Neural cell (in vitro differentiated cells): ENCODE data around the gene SPATS2. TPM values are rescaled to one million over a fixed set of nuclear protein-coding genes. Genes with fewer than 3 reads are reported as not detected.
A peak's percentile ranks its signal among the peaks of the same experiment; 100 is the strongest.

Experiments used
- H2AFZ ChIP-seq: fragments of 200-600, 300-800 bp; sonication (generic), shearing (Covaris generic); 2 replicates; pipeline ENCODE4 v1.6.0; 2014; ENCODE audit warnings: low read depth, mild to moderate bottlenecking, antibody characterized with exemption, low read length, moderate library complexity
- H3F3A ChIP-seq: fragments of 200-600 bp; shearing (Covaris generic); 2 replicates; pipeline ENCODE4 v1.6.1; 2016; ENCODE audit warnings: mild to moderate bottlenecking, moderate library complexity, mixed read lengths, antibody characterized with exemption, low read length; ENCODE audit not compliant: insufficient read depth, poor library complexity, severe bottlenecking
- H3K27ac ChIP-seq: fragments of 200-600, 300-800 bp; sonication (generic), shearing (Covaris generic); 2 replicates; pipeline ENCODE4 v1.5.1; 2014; ENCODE audit warnings: mild to moderate bottlenecking, low read length, moderate library complexity
- H3K27me3 ChIP-seq: fragments of 300-800, 200-600 bp; sonication (generic), shearing (Covaris generic); 2 replicates; pipeline ENCODE4 v1.6.0; 2014; ENCODE audit warnings: mild to moderate bottlenecking, low read depth, low read length, moderate library complexity; ENCODE audit not compliant: insufficient read depth
- H3K36me3 ChIP-seq: fragments of 300-800, 200-600 bp; sonication (generic), shearing (Covaris generic); 2 replicates; pipeline ENCODE4 v1.5.1; 2014; ENCODE audit warnings: mild to moderate bottlenecking, antibody characterized with exemption, low read length, moderate library complexity; ENCODE audit not compliant: insufficient read depth
- H3K4me2 ChIP-seq: fragments of 300-800, 200-600 bp; sonication (generic), shearing (Covaris generic); 2 replicates; pipeline ENCODE4 v1.6.0; 2014; ENCODE audit warnings: mild to moderate bottlenecking, low read length
- H3K4me3 ChIP-seq: fragments of 300-800, 200-600 bp; sonication (generic), shearing (Covaris generic); 2 replicates; pipeline ENCODE4 v1.5.1; 2014; ENCODE audit warnings: mild to moderate bottlenecking, low read length, moderate library complexity
- H3K79me2 ChIP-seq: fragments of 200-600 bp; shearing (Covaris generic); replicated peaks from 2 replicates; pipeline ENCODE4 v1.6.0; 2014; ENCODE audit warnings: mild to moderate bottlenecking, low read length, moderate library complexity; ENCODE audit not compliant: insufficient read depth
- H3K9ac ChIP-seq: fragments of 300-800, 200-600 bp; sonication (generic), shearing (Covaris generic); 2 replicates; pipeline ENCODE4 v1.6.1; 2016; ENCODE audit warnings: mild to moderate bottlenecking, low read length, mixed read lengths
- H3K9me2 ChIP-seq: fragments of 200-600 bp; shearing (Covaris generic); 2 replicates; pipeline ENCODE4 v1.6.1; 2016; ENCODE audit warnings: mild to moderate bottlenecking, low read length, mixed read lengths; ENCODE audit not compliant: insufficient read depth
- H3K9me3 ChIP-seq: fragments of 200-600, 300-800 bp; sonication (generic), shearing (Covaris generic); 2 replicates; pipeline ENCODE4 v1.6.1; 2016; ENCODE audit warnings: mild to moderate bottlenecking, mixed run types, low read length, moderate library complexity, mixed read lengths
- H4K20me1 ChIP-seq: fragments of 200-600 bp; shearing (Covaris generic); 2 replicates; pipeline ENCODE4 v1.6.1; 2016; ENCODE audit warnings: mild to moderate bottlenecking, mixed run types; ENCODE audit not compliant: insufficient read depth
- CTCF ChIP-seq: fragments of 450-650 bp; IDR thresholded peaks from 2 replicates; pipeline ENCODE4 v1.5.1; 2014; ENCODE audit warnings: antibody characterized with exemption, mild to moderate bottlenecking, moderate library complexity; ENCODE audit not compliant: poor library complexity, severe bottlenecking
- EP300 ChIP-seq: fragments of 450-650 bp; conservative IDR thresholded peaks from 2 replicates; pipeline ENCODE4 v1.6.1; 2014; ENCODE audit warnings: antibody characterized with exemption, mild to moderate bottlenecking, moderate library complexity; ENCODE audit not compliant: poor library complexity, severe bottlenecking
- EZH2 ChIP-seq: fragments of 200-600, 300-800 bp; shearing (Covaris generic), sonication (generic); IDR thresholded peaks from 2 replicates; pipeline ENCODE4 v1.6.1; 2014; ENCODE audit warnings: antibody characterized with exemption, low read length, borderline replicate concordance, mild to moderate bottlenecking; ENCODE audit not compliant: insufficient read depth, poor library complexity, severe bottlenecking
- MXI1 ChIP-seq: fragments of 450-650 bp; conservative IDR thresholded peaks from 2 replicates; pipeline ENCODE4 v1.6.1; 2014; ENCODE audit warnings: antibody characterized with exemption, mild to moderate bottlenecking; ENCODE audit not compliant: poor library complexity, severe bottlenecking
- POLR2AphosphoS5 ChIP-seq: IDR thresholded peaks from 2 replicates; pipeline ENCODE4 v1.6.1; 2012
- RAD21 ChIP-seq: fragments of 450-650 bp; conservative IDR thresholded peaks from 2 replicates; pipeline ENCODE4 v1.6.1; 2014; ENCODE audit warnings: antibody characterized with exemption, mild to moderate bottlenecking, moderate library complexity
- REST ChIP-seq: IDR thresholded peaks from 2 replicates; pipeline ENCODE4 v1.6.1; 2012; ENCODE audit warnings: borderline replicate concordance
- SMC3 ChIP-seq: fragments of 450-650 bp; conservative IDR thresholded peaks from 2 replicates; pipeline ENCODE4 v1.6.1; 2014; ENCODE audit warnings: antibody characterized with exemption, mild to moderate bottlenecking, moderate library complexity; ENCODE audit not compliant: poor library complexity
- TAF1 ChIP-seq: IDR thresholded peaks from 2 replicates; pipeline ENCODE4 v1.6.1; 2012; ENCODE audit warnings: low read depth
- polyA plus RNA-seq: library from polyadenylated mRNA; depleted of rRNA; stranded (reverse); fragments of >200 nt; gene quantifications from 2 replicates; pipeline ENCODE4 v1.2.3, GENCODE V29; 2014

Gene SPATS2
- polyA plus RNA-seq, 1 donor from 2014 or later: 58.4 TPM

- no peaks in the 10 kb centered on the region for H3K36me3 ChIP-seq
- no peaks in the 10 kb centered on the region for H3K79me2 ChIP-seq
- TF ChIP-seq EP300 (no peak), REST (no peak), POLR2AphosphoS5 (no peak), RAD21 (no peak), SMC3 (no peak), MXI1 (no peak)
- H3K9ac ChIP-seq: no peak overlapping the region
- peaks cover 17% of the 10 kb centered on the region for H3K27me3 ChIP-seq
- H3K27ac ChIP-seq: no peak overlapping the region
- no peaks in the 10 kb centered on the region for H3K9me2 ChIP-seq
- H3K4me2 ChIP-seq: no peak overlapping the region
- H3K4me3 ChIP-seq: no peak overlapping the region
- no peaks in the 10 kb centered on the region for H3F3A ChIP-seq
- no peaks in the 10 kb centered on the region for H4K20me1 ChIP-seq
- H3K9me3 ChIP-seq: no peaks in the 10 kb centered on the region
- no peak overlapping the region for H2AFZ ChIP-seq
These were observed 185.6 kb downstream of the SPATS2 start for GRCh38 chr12:49552899-49553298.

- no peaks in the 10 kb centered on the region for H4K20me1 ChIP-seq
- H3K36me3 ChIP-seq: no peaks in the 10 kb centered on the region
- H3K4me3 ChIP-seq: no peak overlapping the region
- no peak overlapping the region for H2AFZ ChIP-seq
- H3K4me2 ChIP-seq: no peak overlapping the region
- H3K9me2 ChIP-seq: no peaks in the 10 kb centered on the region
- H3K9me3 ChIP-seq: no peaks in the 10 kb centered on the region
- H3K27ac ChIP-seq: no peak overlapping the region
- H3F3A ChIP-seq: no peaks in the 10 kb centered on the region
- H3K27me3 ChIP-seq: peaks cover 10% of the 10 kb centered on the region
- no peak overlapping the region for H3K9ac ChIP-seq
- TF ChIP-seq POLR2AphosphoS5 (no peak), SMC3 (peak; percentile 69), EP300 (no peak), REST (no peak), TAF1 (no peak), CTCF (peak; percentile 79), MXI1 (no peak), RAD21 (peak; percentile 66), EZH2 (no peak)
- H3K79me2 ChIP-seq: no peaks in the 10 kb centered on the region
These were observed 186.3 kb downstream of the SPATS2 start for GRCh38 chr12:49553512-49554088.
